Hematopoietic multipotent progenitor cell treated with erythropoietin and hydrocortisone succinate and interleukin-3 and kit ligand, for 4 days (in vitro differentiated cells): ENCODE measurements around the gene PCBP3.

ENCODE experiments used
- DNase-seq: peaks from one replicate; pipeline ENCODE4 v3.0.0-alpha.2; 2015

Gene PCBP3

DNA sequence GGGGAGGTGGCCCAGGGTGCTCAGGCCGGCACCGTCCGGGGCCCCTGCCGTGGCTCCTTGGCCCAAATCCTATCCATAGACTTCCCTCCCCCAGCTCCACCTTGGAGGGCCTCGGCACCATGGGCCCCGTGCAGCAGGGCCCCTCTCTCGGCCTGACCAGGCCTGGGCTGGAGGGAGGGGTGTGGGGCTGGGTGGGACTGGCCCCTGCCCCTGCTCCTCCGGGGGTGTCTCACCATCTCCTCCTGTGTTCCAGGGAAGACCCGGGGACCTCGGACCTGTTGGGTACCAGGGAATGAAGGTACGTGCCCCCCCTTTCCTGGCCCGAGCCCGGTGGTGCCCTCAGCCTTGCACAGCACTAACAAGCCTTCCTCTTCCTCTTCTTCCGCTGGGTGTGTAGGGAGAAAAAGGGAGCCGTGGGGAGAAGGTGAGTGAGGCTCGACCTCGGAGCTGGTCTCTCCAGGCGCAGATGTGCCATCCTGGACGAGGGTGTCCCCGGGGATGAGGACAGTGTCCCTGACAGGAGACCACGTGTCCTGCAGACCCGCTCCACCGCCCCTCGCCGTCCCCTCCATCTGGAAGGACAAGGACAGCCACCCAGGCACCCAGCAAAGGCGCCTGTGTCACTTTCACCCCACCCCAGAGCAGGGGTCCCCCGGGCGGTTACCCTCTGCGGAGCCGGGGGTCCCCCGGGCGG lies 346.0 kb downstream of the PCBP3 start:
- DNase-seq, result no peak

DNA sequence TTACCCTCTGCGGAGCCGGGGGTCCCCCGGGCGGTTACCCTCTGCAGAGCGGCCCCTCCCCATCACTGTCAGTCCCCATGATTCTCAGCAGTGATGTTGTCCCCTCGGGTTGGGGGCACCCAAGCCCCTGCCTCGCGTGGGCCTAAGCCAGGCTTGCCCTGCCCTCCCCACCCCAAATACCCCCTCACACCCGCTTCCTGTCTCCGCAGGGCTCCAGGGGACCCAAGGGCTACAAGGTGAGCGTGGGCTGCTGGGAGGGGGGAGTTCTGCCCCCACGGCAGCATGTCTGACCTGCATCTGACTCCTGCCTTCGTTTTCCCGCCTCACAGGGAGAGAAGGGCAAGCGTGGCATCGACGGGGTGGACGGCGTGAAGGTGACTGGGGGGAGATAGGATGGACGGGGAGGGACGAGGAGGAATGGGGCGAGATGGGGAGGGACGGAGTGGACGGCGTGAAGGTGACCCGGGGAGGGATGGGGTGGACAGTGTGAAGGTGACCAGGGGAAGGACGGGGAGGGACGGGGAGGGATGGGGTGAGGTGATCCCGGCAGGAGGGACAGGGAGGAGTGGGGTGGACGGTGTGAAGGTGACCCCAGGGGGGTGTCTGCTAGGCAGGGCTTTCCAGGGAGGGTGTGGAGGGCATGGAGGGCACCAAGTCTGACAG lies 346.7 kb downstream of the PCBP3 start:
- DNase-seq, result no peak

DNA sequence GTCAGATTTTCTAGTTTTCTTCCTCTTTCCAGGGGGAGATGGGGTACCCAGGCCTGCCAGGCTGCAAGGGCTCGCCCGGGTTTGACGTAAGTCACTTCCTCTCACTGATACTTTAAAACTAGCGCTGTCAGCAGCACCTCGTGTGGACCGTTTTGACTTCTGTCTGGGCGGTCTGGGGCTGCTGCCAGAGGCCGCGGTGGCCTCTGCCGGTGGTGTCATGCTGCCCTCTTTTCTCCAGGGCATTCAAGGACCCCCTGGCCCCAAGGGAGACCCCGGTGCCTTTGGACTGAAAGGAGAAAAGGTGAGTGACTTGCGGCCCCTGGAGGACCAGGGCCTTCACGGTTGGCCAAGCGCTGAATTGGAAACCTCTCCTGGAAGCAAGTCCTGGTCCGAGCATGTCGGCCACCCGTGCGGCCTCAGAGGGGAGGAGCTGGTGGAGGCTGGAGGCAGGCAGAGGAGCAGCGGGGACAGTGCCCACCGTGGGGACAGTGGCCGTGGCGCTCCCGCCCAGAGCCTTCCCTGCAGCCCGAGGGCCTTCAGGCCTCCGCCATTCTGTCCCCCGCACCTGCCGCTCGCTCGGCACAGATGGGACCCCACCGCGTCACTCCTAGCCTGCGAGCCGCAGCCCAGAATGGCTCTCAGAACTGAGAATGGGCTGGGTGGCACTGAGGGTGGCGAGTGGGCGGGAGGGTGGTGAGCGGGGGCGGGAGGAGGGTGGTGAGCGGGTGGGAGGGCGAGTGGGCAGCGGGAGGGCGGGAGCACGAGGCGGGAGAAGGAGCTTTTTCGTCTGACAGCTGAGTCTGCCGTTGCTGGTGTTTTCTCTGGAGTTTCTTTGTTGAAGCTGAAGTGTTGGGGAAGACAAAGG lies 347.4 kb downstream of the PCBP3 start:
- no peak for DNase-seq

DNA sequence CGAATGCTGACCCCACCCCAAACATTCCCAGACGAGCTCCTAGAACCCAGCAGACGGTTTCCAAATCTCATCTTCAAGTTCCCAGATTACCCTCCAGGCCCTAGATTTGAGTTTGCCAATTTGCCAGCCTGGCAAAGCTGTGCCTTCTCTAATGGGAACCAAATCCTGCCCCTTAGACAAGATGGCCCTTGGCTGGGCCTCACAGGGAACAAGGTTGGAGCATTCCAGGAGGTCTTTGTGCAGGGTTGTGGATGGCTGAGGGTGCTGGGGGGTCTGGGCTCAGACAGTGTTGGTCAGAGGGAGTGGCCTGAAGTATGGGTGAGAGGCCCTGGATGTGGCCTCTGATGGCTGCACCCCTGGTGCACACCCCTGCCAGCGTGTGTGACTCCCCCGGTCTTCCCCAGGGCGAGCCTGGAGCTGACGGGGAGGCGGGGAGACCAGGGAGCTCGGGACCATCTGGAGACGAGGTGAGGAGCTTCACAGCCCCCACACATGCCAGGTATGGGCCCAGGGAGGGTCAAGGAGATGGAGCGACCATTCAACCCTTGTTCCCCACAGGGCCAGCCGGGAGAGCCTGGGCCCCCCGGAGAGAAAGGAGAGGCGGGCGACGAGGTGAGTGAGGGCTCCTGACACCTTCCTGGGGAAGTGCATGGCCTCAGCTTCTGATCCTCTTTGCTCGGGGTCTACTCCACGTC lies 348.2 kb downstream of the PCBP3 start:
- DNase-seq, result no peak
